Measurements from ENCODE around the gene KDSR. TPM values are rescaled to one million over a fixed set of nuclear protein-coding genes. Genes with fewer than 3 reads are reported as not detected.

The KDSR gene
- total RNA-seq, 1 experiment from 2014 or later: 26.8 TPM

- H3K4me1 Mint-ChIP-seq (ENCODE audit: low read depth, unreplicated experiment): peaks cover 7% of the 10 kb centered on the region
- Histone ChIP-seq H3K4me3 (ENCODE audit: low read depth, low read length) (no peak overlapping the region), H3K4me1 (0 out of 2 replicates have a peak, but pooled peaks cover 5% of the 10 kb centered on the region), H3K27me3 (replicated peaks; ENCODE audit: control insufficient read depth, insufficient read depth, low read length) (no peaks in the 10 kb centered on the region), H3K9me3 (no peaks in the 10 kb centered on the region), H3K36me3 (ENCODE audit: control insufficient read depth, insufficient read depth, low read length) (no peaks in the 10 kb centered on the region)
- no TSS peak for BruUV-seq (replicated peaks)
- DNase-seq: no peak
- intact Hi-C loops (cut with micrococcal nuclease; ENCODE audit: unreplicated experiment): no loop called here
- no peaks in the 10 kb centered on the region for H3K36me3 Mint-ChIP-seq (ENCODE audit: insufficient read depth, unreplicated experiment)
- ChIA-PET CTCF (interaction anchor here (1.1 kb wide), 1 partner anchor 309 kb away, joined by 3 read pairs; no protein-coding TSS in a partner anchor), POLR2A (no interaction called here)
- no peaks in the 10 kb centered on the region for H3K27me3 Mint-ChIP-seq (ENCODE audit: insufficient read depth, unreplicated experiment)
- no peaks in the 10 kb centered on the region for H3K9me3 Mint-ChIP-seq (ENCODE audit: unreplicated experiment)
- H3K27ac Mint-ChIP-seq (ENCODE audit: unreplicated experiment): no peak overlapping the region
- no peak overlapping the region for H3K4me3 Mint-ChIP-seq (ENCODE audit: unreplicated experiment)
- TF ChIP-seq CTCF (IDR thresholded peaks at IDR 0.05; ENCODE audit: insufficient read depth in 1 of 2, low read depth in 1 of 2, low read length in 1 of 2, severe bottlenecking in 1 of 2, unreplicated experiment in 1 of 2): no peak
Observed at GRCh38 chr18:63325086-63325686, 41.8 kb downstream of the KDSR start.

- BruUV-seq (replicated peaks): no TSS peak
- CTCF ChIA-PET: interaction anchor here (0.8 to 1.0 kb wide), 2 partner anchors 97 to 306 kb away, joined by 3 to 6 read pairs; no protein-coding TSS in a partner anchor
- TF ChIP-seq CTCF (IDR thresholded peaks at IDR 0.05; ENCODE audit: insufficient read depth in 1 of 2, low read depth in 1 of 2, low read length in 1 of 2, severe bottlenecking in 1 of 2, unreplicated experiment in 1 of 2): peak; percentile 20 to 46
- intact Hi-C loops (cut with micrococcal nuclease; ENCODE audit: unreplicated experiment): loop anchor here (1.0 to 2.0 kb wide), 3 partner anchors 192 to 307 kb away; no protein-coding TSS in a partner anchor
- Mint-ChIP-seq H3K9me3 (ENCODE audit: unreplicated experiment) (no peaks in the 10 kb centered on the region), H3K4me1 (ENCODE audit: low read depth, unreplicated experiment) (peaks cover 7% of the 10 kb centered on the region), H3K36me3 (ENCODE audit: insufficient read depth, unreplicated experiment) (no peaks in the 10 kb centered on the region), H3K4me3 (ENCODE audit: unreplicated experiment) (no peak overlapping the region), H3K27ac (ENCODE audit: unreplicated experiment) (no peak overlapping the region), H3K27me3 (ENCODE audit: insufficient read depth, unreplicated experiment) (no peaks in the 10 kb centered on the region)
- Histone ChIP-seq H3K27me3 (replicated peaks; ENCODE audit: control insufficient read depth, insufficient read depth, low read length) (no peaks in the 10 kb centered on the region), H3K4me1 (0 out of 2 replicates have a peak, but pooled peaks cover 5% of the 10 kb centered on the region), H3K4me3 (ENCODE audit: low read depth, low read length) (no peak overlapping the region), H3K9me3 (no peaks in the 10 kb centered on the region), H3K36me3 (ENCODE audit: control insufficient read depth, insufficient read depth, low read length) (no peaks in the 10 kb centered on the region)
- peak; percentile 31 to 37 for DNase-seq
- POLR2A ChIA-PET: no interaction called here
Observed at GRCh38 chr18:63322908-63323634, 43.9 kb downstream of the KDSR start.

GRCh38 chr18:63322206-63322605 lies 44.8 kb downstream of the KDSR start:
- Histone ChIP-seq H3K4me3 (ENCODE audit: low read depth, low read length) (no peak overlapping the region), H3K27me3 (replicated peaks; ENCODE audit: control insufficient read depth, insufficient read depth, low read length) (no peaks in the 10 kb centered on the region), H3K4me1 (0 out of 2 replicates have a peak, but pooled peaks cover 5% of the 10 kb centered on the region), H3K9me3 (no peaks in the 10 kb centered on the region), H3K36me3 (ENCODE audit: control insufficient read depth, insufficient read depth, low read length) (no peaks in the 10 kb centered on the region)
- no peak for DNase-seq
- no TSS peak for BruUV-seq (replicated peaks)
- Mint-ChIP-seq H3K9me3 (ENCODE audit: unreplicated experiment) (no peaks in the 10 kb centered on the region), H3K27ac (ENCODE audit: unreplicated experiment) (no peak overlapping the region), H3K36me3 (ENCODE audit: insufficient read depth, unreplicated experiment) (no peaks in the 10 kb centered on the region), H3K27me3 (ENCODE audit: insufficient read depth, unreplicated experiment) (no peaks in the 10 kb centered on the region), H3K4me1 (ENCODE audit: low read depth, unreplicated experiment) (peaks cover 7% of the 10 kb centered on the region), H3K4me3 (ENCODE audit: unreplicated experiment) (no peak overlapping the region)
- TF ChIP-seq CTCF (IDR thresholded peaks at IDR 0.05; ENCODE audit: insufficient read depth in 1 of 2, low read depth in 1 of 2, low read length in 1 of 2, severe bottlenecking in 1 of 2, unreplicated experiment in 1 of 2): no peak
- CTCF ChIA-PET: no interaction called here
- intact Hi-C loops (cut with micrococcal nuclease; ENCODE audit: unreplicated experiment): loop anchor here (2.0 kb wide), 1 partner anchor 191 kb away; no protein-coding TSS in a partner anchor
- POLR2A ChIA-PET: no interaction called here
